SK-N-MC (cell line): Measurements from ENCODE around the gene PAK4.

Experiments used
- EZH2 ChIP-seq: fragments of 200-600 bp; sonication (generic); IDR thresholded peaks from one replicate; pipeline ENCODE4 v1.6.1; 2017; ENCODE audit warnings: antibody characterized with exemption
- POLR2AphosphoS5 ChIP-seq: IDR thresholded peaks from 2 replicates; pipeline ENCODE4 v1.6.1; 2012; ENCODE audit warnings: mild to moderate bottlenecking, low read depth, low read length, borderline replicate concordance

GRCh38 chr19:39125199-39125553 lies 410 bp upstream of the PAK4 start:
- TF ChIP-seq EZH2, result no peak
- TF ChIP-seq POLR2AphosphoS5, result no peak
